ENCODE data around the gene SYNDIG1. TPM values are rescaled to one million over a fixed set of nuclear protein-coding genes. Genes with fewer than 3 reads are reported as not detected.

SYNDIG1 gene
- total and polyA plus RNA-seq, 2 donors (not counting 1 experiment from before 2014, with no cell fraction given): not detected

DNA sequence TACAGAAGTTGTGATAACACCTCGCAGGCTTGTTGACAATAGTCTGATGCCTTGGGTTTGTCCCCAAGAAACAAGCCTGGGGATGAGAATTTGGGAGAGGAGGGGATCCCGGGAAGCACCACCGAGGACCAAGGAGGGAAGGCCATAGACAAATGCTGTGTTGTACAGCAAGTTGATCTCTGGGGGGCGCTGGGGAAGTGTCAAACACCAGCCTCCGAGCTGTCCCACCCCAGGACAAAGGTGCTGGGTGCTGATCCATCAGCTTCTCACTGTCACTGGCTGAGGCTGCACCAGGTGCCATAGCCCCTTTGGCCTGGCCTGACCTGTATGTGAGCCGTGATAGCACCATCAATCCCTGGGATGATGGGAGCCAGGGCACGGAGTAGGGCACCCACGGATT is 64.0 kb downstream of the SYNDIG1 start:
- ChIA-PET CTCF (no interaction called here), POLR2A (no interaction called here)
- Histone ChIP-seq H3K27ac (ENCODE audit: low read length in 2 of 2) (no peak overlapping the region), H2AFZ (ENCODE audit: insufficient read depth, low read depth, low read length, poor library complexity, severe bottlenecking) (no peak overlapping the region), H3K36me3 (replicated peaks in 1 of 2; ENCODE audit: control extremely low read depth in 1 of 2, control insufficient read depth in 1 of 2, extremely low read depth in 1 of 2, insufficient read depth in 2 of 2, low read length in 1 of 2) (no peaks in the 10 kb centered on the region), H3K4me2 (replicated peaks; ENCODE audit: low read depth, low read length, poor library complexity, severe bottlenecking) (no peak overlapping the region), H3K9me3 (ENCODE audit: control extremely low read depth in 1 of 3, control insufficient read depth in 2 of 3, insufficient read depth in 1 of 3, low read length in 2 of 3) (peaks cover 0 to 9% (median 0%) of the 10 kb centered on the region in 3 donors), H3K4me3 (ENCODE audit: control extremely low read depth in 1 of 5, extremely low read depth in 1 of 5, insufficient read depth in 1 of 5, low read depth in 2 of 5, low read length in 4 of 5) (no peak overlapping the region), H4K20me1 (ENCODE audit: control insufficient read depth, insufficient read depth, low read length, poor library complexity, severe bottlenecking) (no peaks in the 10 kb centered on the region), H3K79me2 (ENCODE audit: control insufficient read depth, insufficient read depth, low read length) (no peaks in the 10 kb centered on the region), H3K27me3 (replicated peaks in 1 of 4; ENCODE audit: control extremely low read depth in 1 of 4, control insufficient read depth in 3 of 4, insufficient read depth in 4 of 4, low read length in 3 of 4) (no peaks in the 10 kb centered on the region), H3K4me1 (ENCODE audit: control insufficient read depth in 2 of 2, insufficient read depth in 2 of 2, low read length in 2 of 2) (no peaks in the 10 kb centered on the region), H3K9ac (ENCODE audit: low read length) (no peak overlapping the region)
- H3K9me3 Mint-ChIP-seq (ENCODE audit: insufficient read depth): peaks cover 6% of the 10 kb centered on the region
- DNase-seq (no peak), ATAC-seq (ENCODE audit: low read depth) (no peak)
- H3K4me3 Mint-ChIP-seq: no peak overlapping the region
- peaks cover 4% of the 10 kb centered on the region for H3K27me3 Mint-ChIP-seq
- intact Hi-C loops (cut with micrococcal nuclease): no loop called here
- TF ChIP-seq, protein P1, sequence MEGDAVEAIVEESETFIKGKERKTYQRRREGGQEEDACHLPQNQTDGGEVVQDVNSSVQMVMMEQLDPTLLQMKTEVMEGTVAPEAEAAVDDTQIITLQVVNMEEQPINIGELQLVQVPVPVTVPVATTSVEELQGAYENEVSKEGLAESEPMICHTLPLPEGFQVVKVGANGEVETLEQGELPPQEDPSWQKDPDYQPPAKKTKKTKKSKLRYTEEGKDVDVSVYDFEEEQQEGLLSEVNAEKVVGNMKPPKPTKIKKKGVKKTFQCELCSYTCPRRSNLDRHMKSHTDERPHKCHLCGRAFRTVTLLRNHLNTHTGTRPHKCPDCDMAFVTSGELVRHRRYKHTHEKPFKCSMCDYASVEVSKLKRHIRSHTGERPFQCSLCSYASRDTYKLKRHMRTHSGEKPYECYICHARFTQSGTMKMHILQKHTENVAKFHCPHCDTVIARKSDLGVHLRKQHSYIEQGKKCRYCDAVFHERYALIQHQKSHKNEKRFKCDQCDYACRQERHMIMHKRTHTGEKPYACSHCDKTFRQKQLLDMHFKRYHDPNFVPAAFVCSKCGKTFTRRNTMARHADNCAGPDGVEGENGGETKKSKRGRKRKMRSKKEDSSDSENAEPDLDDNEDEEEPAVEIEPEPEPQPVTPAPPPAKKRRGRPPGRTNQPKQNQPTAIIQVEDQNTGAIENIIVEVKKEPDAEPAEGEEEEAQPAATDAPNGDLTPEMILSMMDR (IDR thresholded peaks at IDR 0.05): no peak
- no peak for TF ChIP-seq EZH2 (IDR thresholded peaks at IDR 0.05; ENCODE audit: borderline replicate concordance, insufficient read depth, low read depth, low read length, poor library complexity, severe bottlenecking)
- no peaks in the 10 kb centered on the region for H3K4me1 Mint-ChIP-seq
- H3K27ac Mint-ChIP-seq: no peak overlapping the region
- 92% methylated on average over 8 of the region's 8 CpGs for WGBS (ENCODE audit: insufficient coverage)

DNA sequence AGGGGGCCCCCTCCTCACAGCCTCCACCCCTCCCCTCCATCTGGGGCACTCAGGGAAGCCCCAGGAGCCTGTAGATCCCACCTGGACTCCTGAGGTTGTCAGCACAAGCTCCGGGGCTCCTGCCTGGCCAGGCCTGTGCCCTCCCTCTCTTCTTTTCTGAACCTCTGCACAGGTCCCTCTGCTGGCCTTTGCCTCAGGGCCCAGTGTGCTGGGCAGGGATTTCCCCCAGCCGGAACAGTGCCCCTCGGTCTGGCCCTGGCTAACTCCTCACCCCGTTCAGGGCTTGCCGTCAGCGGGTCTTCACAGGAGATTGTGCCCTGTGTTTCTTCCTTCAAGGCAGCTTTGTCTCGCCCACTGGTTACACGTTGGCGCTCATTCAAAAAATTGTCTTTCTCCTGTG is 64.9 kb downstream of the SYNDIG1 start:
- Histone ChIP-seq H3K27ac (ENCODE audit: low read length in 2 of 2) (no peak overlapping the region), H2AFZ (ENCODE audit: insufficient read depth, low read depth, low read length, poor library complexity, severe bottlenecking) (no peak overlapping the region), H3K27me3 (replicated peaks in 1 of 4; ENCODE audit: control extremely low read depth in 1 of 4, control insufficient read depth in 3 of 4, insufficient read depth in 4 of 4, low read length in 3 of 4) (no peaks in the 10 kb centered on the region), H3K79me2 (ENCODE audit: control insufficient read depth, insufficient read depth, low read length) (no peaks in the 10 kb centered on the region), H3K4me2 (replicated peaks; ENCODE audit: low read depth, low read length, poor library complexity, severe bottlenecking) (no peak overlapping the region), H3K9ac (ENCODE audit: low read length) (no peak overlapping the region), H3K9me3 (ENCODE audit: control extremely low read depth in 1 of 3, control insufficient read depth in 2 of 3, insufficient read depth in 1 of 3, low read length in 2 of 3) (peaks cover 0 to 9% (median 0%) of the 10 kb centered on the region in 3 donors), H3K36me3 (replicated peaks in 1 of 2; ENCODE audit: control extremely low read depth in 1 of 2, control insufficient read depth in 1 of 2, extremely low read depth in 1 of 2, insufficient read depth in 2 of 2, low read length in 1 of 2) (no peaks in the 10 kb centered on the region), H4K20me1 (ENCODE audit: control insufficient read depth, insufficient read depth, low read length, poor library complexity, severe bottlenecking) (no peaks in the 10 kb centered on the region), H3K4me1 (ENCODE audit: control insufficient read depth in 2 of 2, insufficient read depth in 2 of 2, low read length in 2 of 2) (no peaks in the 10 kb centered on the region), H3K4me3 (ENCODE audit: control extremely low read depth in 1 of 5, extremely low read depth in 1 of 5, insufficient read depth in 1 of 5, low read depth in 2 of 5, low read length in 4 of 5) (no peak overlapping the region)
- H3K4me3 Mint-ChIP-seq: no peak overlapping the region
- intact Hi-C loops (cut with micrococcal nuclease): no loop called here
- H3K27ac Mint-ChIP-seq: no peak overlapping the region
- 90% methylated on average over 9 of the region's 9 CpGs for WGBS (ENCODE audit: insufficient coverage)
- no peaks in the 10 kb centered on the region for H3K4me1 Mint-ChIP-seq
- ChIA-PET POLR2A (no interaction called here), CTCF (no interaction called here)
- no peak for DNase-seq
- peaks cover 4% of the 10 kb centered on the region for H3K27me3 Mint-ChIP-seq
- TF ChIP-seq, protein P1 (IDR thresholded peaks at IDR 0.05): no peak
- no peak for TF ChIP-seq EZH2 (IDR thresholded peaks at IDR 0.05; ENCODE audit: borderline replicate concordance, insufficient read depth, low read depth, low read length, poor library complexity, severe bottlenecking)
- peaks cover 4% of the 10 kb centered on the region for H3K9me3 Mint-ChIP-seq (ENCODE audit: insufficient read depth)
- no peak for ATAC-seq (ENCODE audit: low read depth)
